Peyer's patch (tissue), 4 donors: Measurements from ENCODE around the gene CACNG4.

Source experiments
- CTCF ChIP-seq, 6 experiments: fragments of 450-650 bp in 4 of 6; fragments of 200-600 bp in 2 of 6; sonication (generic) in 1 of 6; IDR thresholded peaks; one replicate each; pipeline ENCODE4 v1.5.1; 2017 to 2019; ENCODE audit warnings: antibody characterized with exemption in 6 of 6, mild to moderate bottlenecking in 3 of 6, moderate library complexity in 1 of 6
- POLR2A ChIP-seq, 2 donors: fragments of 450-650 bp; IDR thresholded peaks; one replicate each; pipeline ENCODE4 v1.5.1; 2017; ENCODE audit warnings: antibody characterized with exemption in 2 of 2, mild to moderate bottlenecking in 2 of 2, moderate library complexity in 2 of 2

GRCh38 chr17:67022451-67022810 lies 57.9 kb downstream of the CACNG4 start:
- TF ChIP-seq CTCF (IDR thresholded peaks at IDR 0.05) (no peak), POLR2A (IDR thresholded peaks at IDR 0.05) (no peak)
